ENCODE measurements around the gene TLE4. TPM values are rescaled to one million over a fixed set of nuclear protein-coding genes. Genes with fewer than 3 reads are reported as not detected.

The TLE4 gene
- total and polyA plus RNA-seq, 10 of the 15 experiments (the other 5 are each of a cell fraction or from before 2014, with no cell fraction given), result 5.3 to 53.3 (median 23.3) TPM

GRCh38 chr9:79592726-79593493, 21.1 kb downstream of the TLE4 start (continued):
- TF ChIP-seq HSF1 (IDR thresholded peaks at IDR 0.05; ENCODE audit: low read depth, low read length) (no peak), BACH1 (IDR thresholded peaks at IDR 0.05; ENCODE audit: borderline replicate concordance) (no peak), FOXK2 (IDR thresholded peaks at IDR 0.05) (no peak), SMAD1 (IDR thresholded peaks at IDR 0.05; ENCODE audit: low read depth, partially characterized antibody) (no peak), ASH2L (IDR thresholded peaks at IDR 0.05; ENCODE audit: borderline replicate concordance, low read depth) (no peak), CUX1 (IDR thresholded peaks at IDR 0.05; ENCODE audit: insufficient replicate concordance, low read depth, low read length) (no peak), NFYB (IDR thresholded peaks at IDR 0.05; ENCODE audit: insufficient read depth, low read depth, low read length) (no peak), RCOR1 (conservative IDR thresholded peaks at IDR 0.05; ENCODE audit: low read depth, low read length) (no peak)
- TF ChIP-seq, protein P1, sequence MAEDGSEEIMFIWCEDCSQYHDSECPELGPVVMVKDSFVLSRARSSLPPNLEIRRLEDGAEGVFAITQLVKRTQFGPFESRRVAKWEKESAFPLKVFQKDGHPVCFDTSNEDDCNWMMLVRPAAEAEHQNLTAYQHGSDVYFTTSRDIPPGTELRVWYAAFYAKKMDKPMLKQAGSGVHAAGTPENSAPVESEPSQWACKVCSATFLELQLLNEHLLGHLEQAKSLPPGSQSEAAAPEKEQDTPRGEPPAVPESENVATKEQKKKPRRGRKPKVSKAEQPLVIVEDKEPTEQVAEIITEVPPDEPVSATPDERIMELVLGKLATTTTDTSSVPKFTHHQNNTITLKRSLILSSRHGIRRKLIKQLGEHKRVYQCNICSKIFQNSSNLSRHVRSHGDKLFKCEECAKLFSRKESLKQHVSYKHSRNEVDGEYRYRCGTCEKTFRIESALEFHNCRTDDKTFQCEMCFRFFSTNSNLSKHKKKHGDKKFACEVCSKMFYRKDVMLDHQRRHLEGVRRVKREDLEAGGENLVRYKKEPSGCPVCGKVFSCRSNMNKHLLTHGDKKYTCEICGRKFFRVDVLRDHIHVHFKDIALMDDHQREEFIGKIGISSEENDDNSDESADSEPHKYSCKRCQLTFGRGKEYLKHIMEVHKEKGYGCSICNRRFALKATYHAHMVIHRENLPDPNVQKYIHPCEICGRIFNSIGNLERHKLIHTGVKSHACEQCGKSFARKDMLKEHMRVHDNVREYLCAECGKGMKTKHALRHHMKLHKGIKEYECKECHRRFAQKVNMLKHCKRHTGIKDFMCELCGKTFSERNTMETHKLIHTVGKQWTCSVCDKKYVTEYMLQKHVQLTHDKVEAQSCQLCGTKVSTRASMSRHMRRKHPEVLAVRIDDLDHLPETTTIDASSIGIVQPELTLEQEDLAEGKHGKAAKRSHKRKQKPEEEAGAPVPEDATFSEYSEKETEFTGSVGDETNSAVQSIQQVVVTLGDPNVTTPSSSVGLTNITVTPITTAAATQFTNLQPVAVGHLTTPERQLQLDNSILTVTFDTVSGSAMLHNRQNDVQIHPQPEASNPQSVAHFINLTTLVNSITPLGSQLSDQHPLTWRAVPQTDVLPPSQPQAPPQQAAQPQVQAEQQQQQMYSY (CRISPR knock-in tag; IDR thresholded peaks at IDR 0.05), result no peak
- TF ChIP-seq, protein P2, sequence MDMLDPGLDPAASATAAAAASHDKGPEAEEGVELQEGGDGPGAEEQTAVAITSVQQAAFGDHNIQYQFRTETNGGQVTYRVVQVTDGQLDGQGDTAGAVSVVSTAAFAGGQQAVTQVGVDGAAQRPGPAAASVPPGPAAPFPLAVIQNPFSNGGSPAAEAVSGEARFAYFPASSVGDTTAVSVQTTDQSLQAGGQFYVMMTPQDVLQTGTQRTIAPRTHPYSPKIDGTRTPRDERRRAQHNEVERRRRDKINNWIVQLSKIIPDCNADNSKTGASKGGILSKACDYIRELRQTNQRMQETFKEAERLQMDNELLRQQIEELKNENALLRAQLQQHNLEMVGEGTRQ (IDR thresholded peaks at IDR 0.05; ENCODE audit: borderline replicate concordance, low read depth, low read length), result no peak
- TF ChIP-seq, protein P3, sequence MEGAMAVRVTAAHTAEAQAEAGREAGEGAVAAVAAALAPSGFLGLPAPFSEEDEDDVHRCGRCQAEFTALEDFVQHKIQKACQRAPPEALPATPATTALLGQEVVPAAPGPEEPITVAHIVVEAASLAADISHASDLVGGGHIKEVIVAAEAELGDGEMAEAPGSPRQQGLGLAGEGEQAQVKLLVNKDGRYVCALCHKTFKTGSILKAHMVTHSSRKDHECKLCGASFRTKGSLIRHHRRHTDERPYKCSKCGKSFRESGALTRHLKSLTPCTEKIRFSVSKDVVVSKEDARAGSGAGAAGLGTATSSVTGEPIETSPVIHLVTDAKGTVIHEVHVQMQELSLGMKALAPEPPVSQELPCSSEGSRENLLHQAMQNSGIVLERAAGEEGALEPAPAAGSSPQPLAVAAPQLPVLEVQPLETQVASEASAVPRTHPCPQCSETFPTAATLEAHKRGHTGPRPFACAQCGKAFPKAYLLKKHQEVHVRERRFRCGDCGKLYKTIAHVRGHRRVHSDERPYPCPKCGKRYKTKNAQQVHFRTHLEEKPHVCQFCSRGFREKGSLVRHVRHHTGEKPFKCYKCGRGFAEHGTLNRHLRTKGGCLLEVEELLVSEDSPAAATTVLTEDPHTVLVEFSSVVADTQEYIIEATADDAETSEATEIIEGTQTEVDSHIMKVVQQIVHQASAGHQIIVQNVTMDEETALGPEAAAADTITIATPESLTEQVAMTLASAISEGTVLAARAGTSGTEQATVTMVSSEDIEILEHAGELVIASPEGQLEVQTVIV (IDR thresholded peaks at IDR 0.05; ENCODE audit: borderline replicate concordance, partially characterized antibody), result no peak
